Embryonic facial prominence (tissue), 1 donor: ENCODE results near the gene GAS2L2.
"Not testable (repeated sequence)": the region's sequence is repeated elsewhere in the genome, so short reads cannot be mapped to it uniquely, and the experiment has no call there.

Experiments used
- DNase-seq: peaks from one replicate; pipeline ENCODE4 v3.0.0-alpha.2; 2016; ENCODE audit errors: extremely low spot score

GAS2L2 gene

GRCh38 chr17:35728551-35728950, 24.5 kb downstream of the GAS2L2 start:
- no peak for DNase-seq

DNA sequence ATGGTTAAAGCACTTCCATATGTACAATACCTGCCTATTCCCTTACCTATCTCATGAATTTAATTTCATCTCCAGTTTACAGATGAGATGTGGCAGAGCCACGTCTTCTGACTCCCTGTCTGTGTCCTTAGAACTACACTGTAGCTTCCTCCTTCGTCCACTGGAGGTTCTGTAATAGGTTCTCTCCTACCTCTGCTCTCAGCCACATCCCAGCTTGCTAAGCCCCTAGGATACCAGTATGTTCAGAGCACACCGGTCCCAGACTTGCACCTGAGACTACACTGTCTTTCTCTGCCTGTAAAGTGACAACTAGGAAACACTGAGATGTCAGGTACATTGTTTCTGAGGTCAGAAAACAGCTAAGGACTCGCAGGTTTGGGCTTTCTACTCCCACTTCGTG, 25.4 kb downstream of the GAS2L2 start:
- DNase-seq, result no peak

- DNase-seq, result no peak
Observed at GRCh38 chr17:35726953-35727460, 26.0 kb downstream of the GAS2L2 start.

DNA sequence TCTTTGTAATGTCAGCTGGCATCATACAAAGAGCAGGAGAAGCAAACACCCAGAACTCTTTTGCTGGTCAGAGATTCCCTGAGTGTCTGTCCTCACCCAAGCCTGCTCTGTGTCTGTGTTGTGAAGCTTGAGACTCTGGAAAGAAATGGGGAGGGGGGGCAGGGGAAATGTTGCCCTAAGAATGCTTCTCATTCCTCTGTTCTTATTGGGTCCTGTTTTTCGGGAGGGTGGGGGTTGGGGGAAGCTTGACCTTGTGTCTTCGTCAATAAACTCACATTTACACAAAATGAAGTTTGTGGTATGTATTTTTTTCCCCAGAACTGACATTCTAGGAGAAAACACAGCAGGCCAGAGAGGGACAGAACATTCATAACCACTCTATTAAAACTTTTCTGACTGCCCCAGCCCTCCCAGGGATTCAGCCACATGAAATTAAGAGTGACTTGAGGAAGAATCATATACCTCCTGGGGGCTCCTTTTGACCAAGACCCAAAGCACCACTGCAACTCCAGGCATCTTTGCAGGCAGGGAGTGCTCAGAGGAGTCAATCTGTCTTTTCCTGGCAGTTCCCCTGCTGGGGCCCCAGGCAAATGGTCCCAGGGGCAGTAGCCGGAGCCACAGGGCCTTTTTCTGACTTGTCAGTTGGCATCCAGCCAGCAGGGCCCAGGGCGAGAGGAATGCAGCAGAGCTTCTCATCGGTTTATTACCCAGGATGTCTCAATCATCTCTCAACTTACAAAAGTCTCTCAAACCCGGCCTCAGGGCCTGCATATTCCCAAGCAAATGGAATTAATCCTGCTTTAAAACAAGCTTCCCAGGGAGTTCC, 26.7 kb downstream of the GAS2L2 start:
- DNase-seq, result no peak

DNA sequence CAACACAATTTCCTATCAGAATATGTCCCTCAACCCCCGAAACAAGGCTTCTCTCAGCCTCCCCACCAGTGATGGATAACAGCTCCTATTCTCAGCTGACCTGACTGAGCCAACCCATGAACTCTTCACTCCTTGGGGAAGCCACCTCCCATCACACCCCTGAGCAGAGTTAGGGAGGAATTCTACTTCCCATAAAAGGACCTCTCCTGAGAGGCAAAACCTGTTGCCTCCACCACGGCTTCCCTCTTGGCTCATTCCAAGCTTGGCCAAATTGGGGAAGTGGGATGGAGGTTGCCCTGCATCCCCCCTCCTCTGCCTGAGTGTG, 27.3 kb downstream of the GAS2L2 start:
- no peak for DNase-seq

GRCh38 chr17:35725058-35725457, 28.0 kb downstream of the GAS2L2 start:
- DNase-seq, result no peak

- no peak for DNase-seq
Observed at GRCh38 chr17:35723735-35724134, 29.3 kb downstream of the GAS2L2 start.

GRCh38 chr17:35717475-35717874, 35.6 kb downstream of the GAS2L2 start:
- DNase-seq, result no peak

- no peak for DNase-seq
Observed at GRCh38 chr17:35716897-35717465, 36.1 kb downstream of the GAS2L2 start.

DNA sequence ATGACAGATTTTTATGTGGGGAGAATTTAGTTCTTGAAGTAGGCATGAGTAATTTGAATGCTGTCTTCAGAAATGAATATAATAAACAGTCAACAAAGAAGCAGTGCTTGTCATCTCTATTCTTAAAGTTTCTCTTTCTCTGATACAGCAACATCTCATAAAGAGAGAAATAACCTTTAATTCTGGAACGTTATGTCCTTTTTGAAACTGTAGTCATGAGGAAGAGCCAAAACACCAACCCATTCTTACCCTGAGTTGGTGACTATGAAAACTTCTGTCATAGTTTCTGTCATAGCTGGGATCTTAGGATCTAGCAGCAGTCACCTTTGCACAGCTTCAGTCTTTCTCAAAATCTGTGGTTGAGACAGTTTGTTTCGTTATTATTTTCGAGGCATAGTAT, 36.9 kb downstream of the GAS2L2 start:
- DNase-seq, result no peak

- no peak for DNase-seq
Observed at GRCh38 chr17:35715416-35715815, 37.6 kb downstream of the GAS2L2 start.

DNA sequence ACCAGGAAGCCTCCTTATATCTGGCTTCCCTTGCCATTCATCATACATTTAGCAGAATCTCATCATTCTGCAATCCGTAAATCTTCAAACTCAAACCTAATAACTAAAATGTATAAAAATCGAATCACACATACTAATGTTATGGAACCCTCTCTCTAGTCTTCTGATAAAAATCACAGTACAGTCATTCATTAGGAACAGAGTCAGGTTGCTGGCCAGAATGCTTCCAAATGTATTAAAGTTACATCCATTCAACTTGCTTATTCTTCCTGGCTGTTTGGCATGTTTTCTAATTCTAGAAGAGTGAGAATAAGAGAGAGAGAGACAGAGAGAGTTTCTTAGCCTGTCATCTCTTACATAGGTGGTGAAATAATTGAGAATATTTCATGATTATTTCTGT, 38.1 kb downstream of the GAS2L2 start:
- DNase-seq, result no peak

DNA sequence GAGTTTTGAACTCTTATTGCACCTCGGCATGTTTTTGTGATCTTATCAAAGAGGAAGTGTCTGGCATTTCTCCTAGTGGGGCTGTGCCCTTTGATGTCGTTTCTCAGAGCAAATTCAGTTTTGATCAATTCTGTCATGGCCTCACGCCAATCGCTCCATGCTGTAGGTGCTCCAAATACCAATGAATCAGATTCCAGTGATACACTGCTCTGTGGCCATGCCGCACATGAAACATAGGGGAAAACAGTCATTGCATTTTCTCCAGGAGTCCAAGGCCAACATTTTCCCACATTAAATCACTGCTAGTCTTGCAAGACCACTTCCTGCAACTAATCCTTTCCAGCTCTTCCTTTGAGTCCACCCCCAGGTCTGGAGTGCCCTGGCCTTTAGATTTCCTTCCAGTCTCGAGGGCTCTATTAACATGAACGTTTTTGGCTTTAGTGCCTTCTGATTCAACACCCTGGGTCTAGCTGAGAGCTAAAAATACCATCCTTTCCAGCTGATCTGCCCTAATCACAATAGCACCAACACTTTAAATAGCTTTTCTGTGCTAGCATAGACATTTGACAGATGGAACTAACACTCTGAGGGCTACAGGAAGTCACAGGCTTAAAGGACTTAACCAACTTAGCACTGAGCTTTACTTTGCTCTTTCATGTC, 39.8 kb downstream of the GAS2L2 start:
- no peak for DNase-seq

DNA sequence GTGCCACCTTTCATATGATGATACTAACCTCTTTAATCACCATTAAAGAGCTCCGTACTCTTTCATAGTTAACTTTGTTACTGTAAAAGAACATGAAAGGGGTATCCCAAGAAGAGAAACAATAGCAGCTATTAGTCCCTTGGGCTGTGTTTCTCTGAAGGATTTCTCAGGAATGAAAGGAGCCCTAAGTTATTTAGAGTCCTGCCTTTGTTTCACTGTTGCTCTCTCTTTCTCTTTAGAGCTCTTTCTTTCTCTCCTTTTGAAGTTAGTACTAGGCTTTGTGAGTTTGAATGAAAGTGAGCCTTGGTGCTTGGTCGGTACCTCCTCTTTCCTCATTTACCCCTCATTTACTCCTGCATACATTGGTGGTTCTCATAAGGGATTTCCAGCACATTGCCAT, 42.1 kb downstream of the GAS2L2 start:
- no peak for DNase-seq

DNA sequence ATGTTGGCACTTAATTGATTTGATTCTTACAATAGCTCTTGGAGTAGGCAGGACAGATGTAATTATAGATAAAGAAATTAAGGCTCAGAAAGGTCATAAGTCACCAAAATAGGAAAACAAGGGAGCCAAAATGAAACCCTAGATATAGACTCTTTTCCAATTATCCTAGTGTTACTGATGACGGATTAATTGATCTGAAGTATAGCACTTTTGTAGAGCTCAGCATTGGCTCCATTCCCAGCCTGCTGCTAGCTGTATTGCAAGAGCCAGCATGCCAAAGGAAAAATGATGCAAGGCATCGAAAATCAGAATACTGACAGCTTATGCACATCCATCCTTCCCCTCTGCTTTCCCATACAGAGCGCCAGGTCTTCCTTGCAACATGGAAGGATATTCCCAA, 43.2 kb downstream of the GAS2L2 start:
- DNase-seq, result no peak

DNA sequence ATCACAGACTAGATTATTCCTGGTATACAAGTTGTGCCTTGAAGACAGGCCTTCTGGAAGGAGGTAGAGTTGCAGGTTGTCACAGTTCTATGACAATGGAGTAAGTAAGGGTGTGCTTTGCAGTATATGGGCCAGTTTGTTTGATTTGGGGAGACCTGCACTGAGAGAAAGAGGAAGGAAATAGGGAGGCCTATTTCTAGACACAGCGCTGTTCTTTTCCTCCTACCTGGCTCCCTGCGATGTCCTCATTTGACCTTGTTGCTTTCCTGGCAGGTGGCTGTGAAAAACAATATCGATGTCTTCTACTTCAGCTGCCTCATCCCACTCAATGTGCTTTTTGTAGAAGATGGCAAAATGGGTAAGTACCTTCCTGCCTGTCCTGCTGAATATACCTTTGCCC, 44.1 kb downstream of the GAS2L2 start:
- no peak for DNase-seq

DNA sequence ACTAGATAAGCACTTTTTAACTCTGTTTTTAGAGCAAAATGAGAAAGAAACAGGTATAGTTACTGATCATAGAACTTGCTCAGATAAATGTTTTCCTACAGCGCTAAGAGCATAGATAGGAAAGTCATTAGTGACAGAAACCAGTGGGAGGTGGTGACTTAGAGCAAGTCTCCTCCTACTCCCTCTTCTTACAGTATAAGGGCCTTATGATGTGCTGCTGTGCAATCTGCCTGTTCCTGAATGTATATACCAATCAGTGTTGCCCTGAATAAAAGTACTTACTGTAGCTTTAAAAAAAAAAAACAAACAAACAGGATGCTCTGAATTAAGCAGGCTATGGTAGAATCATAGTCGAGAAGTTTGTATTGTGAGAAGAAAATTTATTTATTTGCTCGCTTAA, 44.9 kb downstream of the GAS2L2 start:
- no peak for DNase-seq

DNA sequence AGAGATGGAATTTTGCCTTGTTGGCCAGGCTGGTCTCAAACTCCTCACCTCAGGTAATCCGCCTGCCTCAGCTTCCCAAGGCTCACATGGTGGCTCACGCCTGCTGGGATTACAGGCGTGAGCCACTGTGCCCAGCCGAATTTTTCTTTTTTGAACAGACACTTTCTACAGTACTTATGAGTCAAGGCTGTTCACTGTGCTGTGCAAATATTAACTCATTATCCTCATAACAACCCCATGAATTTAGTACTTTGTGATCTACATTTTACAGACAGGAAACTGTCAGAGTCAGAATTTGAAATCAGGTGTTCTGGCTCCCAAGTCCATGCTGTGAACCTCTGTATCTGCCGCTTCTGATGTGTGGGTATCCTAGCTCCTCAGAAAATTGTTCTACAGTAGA, 47.3 kb downstream of the GAS2L2 start:
- DNase-seq, result no peak

GRCh38 chr17:35705230-35705629, 47.8 kb downstream of the GAS2L2 start:
- DNase-seq, result no peak

- DNase-seq, result not testable (repeated sequence)
Observed at GRCh38 chr17:35703308-35703707, 49.7 kb downstream of the GAS2L2 start.

DNA sequence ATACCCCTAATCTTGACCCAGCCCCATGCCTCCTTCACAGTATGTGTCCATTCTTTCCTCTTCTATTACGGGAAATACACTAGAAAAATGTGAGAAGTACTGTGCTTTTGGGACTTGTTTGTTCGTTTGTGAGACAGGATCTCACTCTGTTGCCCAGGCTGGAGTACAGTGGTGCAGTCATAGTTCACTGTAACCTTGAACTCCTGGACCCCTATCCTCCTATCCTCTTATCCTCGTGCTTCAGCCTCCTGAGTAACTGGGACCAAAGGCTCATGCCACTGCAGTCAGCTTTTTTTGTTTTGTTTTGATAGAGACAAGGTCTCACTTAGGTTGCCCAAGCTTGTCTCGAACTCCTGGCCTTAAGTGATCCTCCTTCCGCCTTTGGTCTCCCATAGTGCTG, 51.5 kb downstream of the GAS2L2 start:
- DNase-seq, result no peak

- DNase-seq, result no peak
Observed at GRCh38 chr17:35700150-35700549, 52.9 kb downstream of the GAS2L2 start.

- no peak for DNase-seq
Observed at GRCh38 chr17:35698800-35699199, 54.2 kb downstream of the GAS2L2 start.
